Sigmoid colon (tissue), 4 donors: ENCODE data around the gene HES3.

Experiments used
- CTCF ChIP-seq, 4 experiments: fragments of 450-650 bp in 3 of 4; fragments of 200-600 bp in 1 of 4; IDR thresholded peaks; one replicate each; pipeline ENCODE4 v1.5.1; 2016 to 2019; ENCODE audit warnings: antibody characterized with exemption in 4 of 4, mild to moderate bottlenecking in 3 of 4, moderate library complexity in 2 of 4
- POLR2AphosphoS5 ChIP-seq, 4 donors: sonication (generic); formaldehyde crosslinking; IDR thresholded peaks; one replicate each; pipeline ENCODE4 v1.6.1; 2017; ENCODE audit warnings: antibody characterized with exemption in 4 of 4

GRCh38 chr1:6224718-6225117 is 19.3 kb upstream of the HES3 start:
- TF ChIP-seq POLR2AphosphoS5 (IDR thresholded peaks at IDR 0.05) = no peak
- no peak for TF ChIP-seq CTCF (IDR thresholded peaks at IDR 0.05)
